HEK293 (cell line): Measurements from ENCODE around the gene EPB41L5.

Experiments used
- CTCF ChIA-PET: fragments of 350-600 bp; formaldehyde crosslinking; extraction: SDS; loops from one replicate; lab custom pipeline; 2021; ENCODE audit warnings: antibody characterized with exemption; lab: Yijun Ruan, JAX
- POLR2A ChIA-PET: fragments of 300-600 bp; formaldehyde crosslinking; extraction: SDS; loops from one replicate; lab custom pipeline; 2020; ENCODE audit warnings: antibody characterized with exemption, inconsistent platforms; lab: Yijun Ruan, JAX
- H3K27ac ChIP-seq: fragments of 200-500 bp; sonication (Bioruptor generic); 2 replicates; pipeline ENCODE4 v1.5.1; 2014; ENCODE audit warnings: low read depth, low read length, control low read depth, inconsistent platforms; ENCODE audit errors: extremely low read depth
- H3K36me3 ChIP-seq, 2 experiments: fragments of 200-500 bp in 1 of 2; sonication (Bioruptor generic) in 1 of 2; 1 replicate in 1 of 2; 2 replicates in 1 of 2; pipeline ENCODE4 v1.5.1; 2014 to 2017; ENCODE audit warnings: inconsistent platforms in 2 of 2, low read length in 2 of 2; ENCODE audit not compliant: control insufficient read depth in 2 of 2, insufficient read depth in 1 of 2
- H3K4me1 ChIP-seq: fragments of 200-500 bp; sonication (Bioruptor generic); 2 replicates; pipeline ENCODE4 v1.5.1; 2014; ENCODE audit warnings: mild to moderate bottlenecking, low read length, inconsistent platforms; ENCODE audit not compliant: control insufficient read depth, insufficient read depth
- H3K4me3 ChIP-seq: 2 replicates; pipeline ENCODE4 v1.5.1; 2011; ENCODE audit warnings: low read depth, mild to moderate bottlenecking, control low read depth, low read length, moderate library complexity
- H3K9me3 ChIP-seq: fragments of 200-500 bp; sonication (Bioruptor generic); 2 replicates; pipeline ENCODE4 v1.5.1; 2014; ENCODE audit warnings: low read depth, low read length, inconsistent platforms; ENCODE audit not compliant: control insufficient read depth, insufficient read depth
- BCL11A ChIP-seq: fragments of 450-650 bp; formaldehyde crosslinking; IDR thresholded peaks from 2 replicates; pipeline ENCODE4 v1.5.1; 2016; ENCODE audit warnings: low read depth, missing biosample characterization, missing genetic modification characterization
- FEZF1 ChIP-seq: fragments of 450-650 bp; formaldehyde crosslinking; IDR thresholded peaks from 2 replicates; pipeline ENCODE4 v1.5.1; 2016; ENCODE audit warnings: missing biosample characterization, missing genetic modification characterization
- KLF10 ChIP-seq: fragments of 450-650 bp; IDR thresholded peaks from 2 replicates; pipeline ENCODE4 v1.5.1; 2018; ENCODE audit warnings: missing biosample characterization, mild to moderate bottlenecking, missing genetic modification characterization
- MZF1 ChIP-seq: fragments of 450-650 bp; formaldehyde crosslinking; IDR thresholded peaks from 2 replicates; pipeline ENCODE4 v1.5.1; 2017; ENCODE audit warnings: missing biosample characterization, missing genetic modification characterization, borderline replicate concordance
- SP7 ChIP-seq: fragments of 450-650 bp; formaldehyde crosslinking; IDR thresholded peaks from 2 replicates; pipeline ENCODE4 v1.5.1; 2016; ENCODE audit warnings: missing biosample characterization, missing genetic modification characterization
- ZBTB8A ChIP-seq: fragments of 450-650 bp; formaldehyde crosslinking; IDR thresholded peaks from 2 replicates; pipeline ENCODE4 v1.5.1; 2016; ENCODE audit warnings: missing biosample characterization, missing genetic modification characterization
- ZFHX2 ChIP-seq: fragments of 450-650 bp; formaldehyde crosslinking; conservative IDR thresholded peaks from 2 replicates; pipeline ENCODE4 v1.5.1; 2016; ENCODE audit warnings: missing biosample characterization, missing genetic modification characterization
- ZIC2 ChIP-seq: fragments of 450-650 bp; formaldehyde crosslinking; IDR thresholded peaks from 2 replicates; pipeline ENCODE4 v1.5.1; 2016; ENCODE audit warnings: missing biosample characterization, missing genetic modification characterization
- ZNF140 ChIP-seq: fragments of 450-650 bp; formaldehyde crosslinking; IDR thresholded peaks from 2 replicates; pipeline ENCODE4 v1.5.1; 2016; ENCODE audit warnings: missing biosample characterization, missing genetic modification characterization
- ZNF18 ChIP-seq: fragments of 450-650 bp; formaldehyde crosslinking; IDR thresholded peaks from 2 replicates; pipeline ENCODE4 v1.5.1; 2016; ENCODE audit warnings: missing biosample characterization, missing genetic modification characterization
- ZNF19 ChIP-seq: fragments of 450-650 bp; formaldehyde crosslinking; IDR thresholded peaks from 2 replicates; pipeline ENCODE4; 2016; ENCODE audit warnings: missing biosample characterization, missing genetic modification characterization, low read depth
- ZNF266 ChIP-seq: fragments of 450-650 bp; formaldehyde crosslinking; IDR thresholded peaks from 2 replicates; pipeline ENCODE4 v1.5.1; 2016; ENCODE audit warnings: missing biosample characterization, missing genetic modification characterization, low read depth
- ZNF302 ChIP-seq: fragments of 450-650 bp; formaldehyde crosslinking; IDR thresholded peaks from 2 replicates; pipeline ENCODE4 v1.5.1; 2016; ENCODE audit warnings: missing biosample characterization, missing genetic modification characterization, low read depth
- ZNF391 ChIP-seq: fragments of 450-650 bp; formaldehyde crosslinking; IDR thresholded peaks from 2 replicates; pipeline ENCODE4 v1.5.1; 2016; ENCODE audit warnings: low read depth, missing biosample characterization, missing genetic modification characterization, borderline replicate concordance
- ZNF426 ChIP-seq: fragments of 450-650 bp; formaldehyde crosslinking; IDR thresholded peaks from 2 replicates; pipeline ENCODE4 v1.5.1; 2017; ENCODE audit warnings: missing biosample characterization, missing genetic modification characterization, mild to moderate bottlenecking, inconsistent platforms, moderate library complexity
- ZNF785 ChIP-seq: fragments of 450-650 bp; formaldehyde crosslinking; IDR thresholded peaks from 2 replicates; pipeline ENCODE4 v1.5.1; 2016; ENCODE audit warnings: missing biosample characterization, missing genetic modification characterization
- ZNF791 ChIP-seq: fragments of 450-650 bp; formaldehyde crosslinking; IDR thresholded peaks from 2 replicates; pipeline ENCODE4 v1.5.1; 2016; ENCODE audit warnings: missing biosample characterization, missing genetic modification characterization
- TF ChIP-seq, protein P1 (sequence below): fragments of 450-650 bp; formaldehyde crosslinking; conservative IDR thresholded peaks from 2 replicates; pipeline ENCODE4 v1.5.1; 2016; ENCODE audit warnings: low read depth, missing biosample characterization, missing genetic modification characterization
- TF ChIP-seq, protein P2 (sequence below): fragments of 450-650 bp; formaldehyde crosslinking; IDR thresholded peaks from 2 replicates; pipeline ENCODE4 v1.5.1; 2016; ENCODE audit warnings: missing biosample characterization, missing genetic modification characterization
- TF ChIP-seq, protein P3 (sequence below): fragments of 450-650 bp; formaldehyde crosslinking; IDR thresholded peaks from 2 replicates; pipeline ENCODE4 v1.5.1; 2016; ENCODE audit warnings: missing biosample characterization, missing genetic modification characterization
- TF ChIP-seq, protein P4 (sequence below): fragments of 450-650 bp; formaldehyde crosslinking; IDR thresholded peaks from 2 replicates; pipeline ENCODE4 v1.5.1; 2016; ENCODE audit warnings: missing biosample characterization, missing genetic modification characterization
- TF ChIP-seq, protein P5 (sequence below): fragments of 450-650 bp; formaldehyde crosslinking; IDR thresholded peaks from 2 replicates; pipeline ENCODE4 v1.5.1; 2016; ENCODE audit warnings: missing biosample characterization, missing genetic modification characterization

EPB41L5 gene

GRCh38 chr2:120123090-120123489, 110.2 kb downstream of the EPB41L5 start (continued):
- TF ChIP-seq ZNF140 (tag by site-specific recombination), result no peak
- TF ChIP-seq ZBTB8A (tag by site-specific recombination), result no peak
- no peak for TF ChIP-seq ZNF426 (tag by site-specific recombination)
- no peak for TF ChIP-seq SP7 (tag by site-specific recombination)
- no peak for TF ChIP-seq ZNF266 (tag by site-specific recombination)
- TF ChIP-seq ZFHX2 (tag by site-specific recombination), result no peak
- TF ChIP-seq, protein P1, sequence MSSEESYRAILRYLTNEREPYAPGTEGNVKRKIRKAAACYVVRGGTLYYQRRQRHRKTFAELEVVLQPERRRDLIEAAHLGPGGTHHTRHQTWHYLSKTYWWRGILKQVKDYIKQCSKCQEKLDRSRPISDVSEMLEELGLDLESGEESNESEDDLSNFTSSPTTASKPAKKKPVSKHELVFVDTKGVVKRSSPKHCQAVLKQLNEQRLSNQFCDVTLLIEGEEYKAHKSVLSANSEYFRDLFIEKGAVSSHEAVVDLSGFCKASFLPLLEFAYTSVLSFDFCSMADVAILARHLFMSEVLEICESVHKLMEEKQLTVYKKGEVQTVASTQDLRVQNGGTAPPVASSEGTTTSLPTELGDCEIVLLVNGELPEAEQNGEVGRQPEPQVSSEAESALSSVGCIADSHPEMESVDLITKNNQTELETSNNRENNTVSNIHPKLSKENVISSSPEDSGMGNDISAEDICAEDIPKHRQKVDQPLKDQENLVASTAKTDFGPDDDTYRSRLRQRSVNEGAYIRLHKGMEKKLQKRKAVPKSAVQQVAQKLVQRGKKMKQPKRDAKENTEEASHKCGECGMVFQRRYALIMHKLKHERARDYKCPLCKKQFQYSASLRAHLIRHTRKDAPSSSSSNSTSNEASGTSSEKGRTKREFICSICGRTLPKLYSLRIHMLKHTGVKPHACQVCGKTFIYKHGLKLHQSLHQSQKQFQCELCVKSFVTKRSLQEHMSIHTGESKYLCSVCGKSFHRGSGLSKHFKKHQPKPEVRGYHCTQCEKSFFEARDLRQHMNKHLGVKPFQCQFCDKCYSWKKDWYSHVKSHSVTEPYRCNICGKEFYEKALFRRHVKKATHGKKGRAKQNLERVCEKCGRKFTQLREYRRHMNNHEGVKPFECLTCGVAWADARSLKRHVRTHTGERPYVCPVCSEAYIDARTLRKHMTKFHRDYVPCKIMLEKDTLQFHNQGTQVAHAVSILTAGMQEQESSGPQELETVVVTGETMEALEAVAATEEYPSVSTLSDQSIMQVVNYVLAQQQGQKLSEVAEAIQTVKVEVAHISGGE (tag by site-specific recombination), result no peak
- TF ChIP-seq KLF10 (tag by site-specific recombination), result no peak
- TF ChIP-seq ZNF19 (tag by site-specific recombination), result no peak
- no peak for TF ChIP-seq BCL11A
- no peak for TF ChIP-seq ZNF785 (tag by site-specific recombination)
- TF ChIP-seq, protein P2, sequence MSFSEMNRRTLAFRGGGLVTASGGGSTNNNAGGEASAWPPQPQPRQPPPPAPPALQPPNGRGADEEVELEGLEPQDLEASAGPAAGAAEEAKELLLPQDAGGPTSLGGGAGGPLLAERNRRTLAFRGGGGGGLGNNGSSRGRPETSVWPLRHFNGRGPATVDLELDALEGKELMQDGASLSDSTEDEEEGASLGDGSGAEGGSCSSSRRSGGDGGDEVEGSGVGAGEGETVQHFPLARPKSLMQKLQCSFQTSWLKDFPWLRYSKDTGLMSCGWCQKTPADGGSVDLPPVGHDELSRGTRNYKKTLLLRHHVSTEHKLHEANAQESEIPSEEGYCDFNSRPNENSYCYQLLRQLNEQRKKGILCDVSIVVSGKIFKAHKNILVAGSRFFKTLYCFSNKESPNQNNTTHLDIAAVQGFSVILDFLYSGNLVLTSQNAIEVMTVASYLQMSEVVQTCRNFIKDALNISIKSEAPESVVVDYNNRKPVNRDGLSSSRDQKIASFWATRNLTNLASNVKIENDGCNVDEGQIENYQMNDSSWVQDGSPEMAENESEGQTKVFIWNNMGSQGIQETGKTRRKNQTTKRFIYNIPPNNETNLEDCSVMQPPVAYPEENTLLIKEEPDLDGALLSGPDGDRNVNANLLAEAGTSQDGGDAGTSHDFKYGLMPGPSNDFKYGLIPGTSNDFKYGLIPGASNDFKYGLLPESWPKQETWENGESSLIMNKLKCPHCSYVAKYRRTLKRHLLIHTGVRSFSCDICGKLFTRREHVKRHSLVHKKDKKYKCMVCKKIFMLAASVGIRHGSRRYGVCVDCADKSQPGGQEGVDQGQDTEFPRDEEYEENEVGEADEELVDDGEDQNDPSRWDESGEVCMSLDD (tag by site-specific recombination), result no peak
- TF ChIP-seq, protein P3, sequence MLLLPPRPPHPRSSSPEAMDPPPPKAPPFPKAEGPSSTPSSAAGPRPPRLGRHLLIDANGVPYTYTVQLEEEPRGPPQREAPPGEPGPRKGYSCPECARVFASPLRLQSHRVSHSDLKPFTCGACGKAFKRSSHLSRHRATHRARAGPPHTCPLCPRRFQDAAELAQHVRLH, result no peak
- no peak for TF ChIP-seq ZNF391 (tag by site-specific recombination)
- no peak for TF ChIP-seq ZNF302

GRCh38 chr2:120125195-120125594, 112.3 kb downstream of the EPB41L5 start:
- ChIA-PET CTCF (interaction anchor here (0.6 kb wide), 1 partner anchor 14 kb away, joined by 3 read pairs; no protein-coding TSS in a partner anchor), POLR2A (no interaction called here)
- Histone ChIP-seq H3K27ac (no peak overlapping the region), H3K4me3 (no peak overlapping the region), H3K9me3 (no peaks in the 10 kb centered on the region), H3K4me1 (no peaks in the 10 kb centered on the region), H3K36me3 (peaks cover 0 to 6% of the 10 kb centered on the region in 2 experiments; a peak in 2 of 3 replicates)
- TF ChIP-seq ZNF791, result no peak
- no peak for TF ChIP-seq MZF1 (tag by site-specific recombination)

- no peak overlapping the region for H3K27ac ChIP-seq
- H3K9me3 ChIP-seq, result no peaks in the 10 kb centered on the region
- no peak overlapping the region for H3K4me3 ChIP-seq
- ChIA-PET CTCF (no interaction called here), POLR2A (no interaction called here)
- H3K4me1 ChIP-seq, result no peaks in the 10 kb centered on the region
- H3K36me3 ChIP-seq, result peaks cover 3 to 10% of the 10 kb centered on the region in 2 experiments; a peak in 2 of 3 replicates
- TF ChIP-seq FEZF1 (tag by site-specific recombination) (no peak), ZIC2 (no peak), ZNF18 (no peak), ZNF19 (tag by site-specific recombination) (no peak)
- TF ChIP-seq, protein P4, sequence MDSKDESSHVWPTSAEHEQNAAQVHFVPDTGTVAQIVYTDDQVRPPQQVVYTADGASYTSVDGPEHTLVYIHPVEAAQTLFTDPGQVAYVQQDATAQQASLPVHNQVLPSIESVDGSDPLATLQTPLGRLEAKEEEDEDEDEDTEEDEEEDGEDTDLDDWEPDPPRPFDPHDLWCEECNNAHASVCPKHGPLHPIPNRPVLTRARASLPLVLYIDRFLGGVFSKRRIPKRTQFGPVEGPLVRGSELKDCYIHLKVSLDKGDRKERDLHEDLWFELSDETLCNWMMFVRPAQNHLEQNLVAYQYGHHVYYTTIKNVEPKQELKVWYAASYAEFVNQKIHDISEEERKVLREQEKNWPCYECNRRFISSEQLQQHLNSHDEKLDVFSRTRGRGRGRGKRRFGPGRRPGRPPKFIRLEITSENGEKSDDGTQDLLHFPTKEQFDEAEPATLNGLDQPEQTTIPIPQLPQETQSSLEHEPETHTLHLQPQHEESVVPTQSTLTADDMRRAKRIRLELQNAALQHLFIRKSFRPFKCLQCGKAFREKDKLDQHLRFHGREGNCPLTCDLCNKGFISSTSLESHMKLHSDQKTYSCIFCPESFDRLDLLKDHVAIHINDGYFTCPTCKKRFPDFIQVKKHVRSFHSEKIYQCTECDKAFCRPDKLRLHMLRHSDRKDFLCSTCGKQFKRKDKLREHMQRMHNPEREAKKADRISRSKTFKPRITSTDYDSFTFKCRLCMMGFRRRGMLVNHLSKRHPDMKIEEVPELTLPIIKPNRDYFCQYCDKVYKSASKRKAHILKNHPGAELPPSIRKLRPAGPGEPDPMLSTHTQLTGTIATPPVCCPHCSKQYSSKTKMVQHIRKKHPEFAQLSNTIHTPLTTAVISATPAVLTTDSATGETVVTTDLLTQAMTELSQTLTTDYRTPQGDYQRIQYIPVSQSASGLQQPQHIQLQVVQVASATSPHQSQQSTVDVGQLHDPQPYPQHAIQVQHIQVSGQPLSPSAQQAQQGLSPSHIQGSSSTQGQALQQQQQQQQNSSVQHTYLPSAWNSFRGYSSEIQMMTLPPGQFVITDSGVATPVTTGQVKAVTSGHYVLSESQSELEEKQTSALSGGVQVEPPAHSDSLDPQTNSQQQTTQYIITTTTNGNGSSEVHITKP, result no peak
- TF ChIP-seq, protein P5, sequence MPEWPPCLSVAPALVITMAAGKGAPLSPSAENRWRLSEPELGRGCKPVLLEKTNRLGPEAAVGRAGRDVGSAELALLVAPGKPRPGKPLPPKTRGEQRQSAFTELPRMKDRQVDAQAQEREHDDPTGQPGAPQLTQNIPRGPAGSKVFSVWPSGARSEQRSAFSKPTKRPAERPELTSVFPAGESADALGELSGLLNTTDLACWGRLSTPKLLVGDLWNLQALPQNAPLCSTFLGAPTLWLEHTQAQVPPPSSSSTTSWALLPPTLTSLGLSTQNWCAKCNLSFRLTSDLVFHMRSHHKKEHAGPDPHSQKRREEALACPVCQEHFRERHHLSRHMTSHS (tag by site-specific recombination), result no peak
Observed at GRCh38 chr2:120128216-120128615, 115.3 kb downstream of the EPB41L5 start.
